NB4 (cell line): Measurements from ENCODE around the gene COL6A2.
"Not testable (repeated sequence)": the region's sequence is repeated elsewhere in the genome, so short reads cannot be mapped to it uniquely, and the experiment has no call there.

Experiments used
- DNase-seq: peaks from one replicate; pipeline ENCODE4 v3.0.0; 2010; ENCODE audit warnings: low read depth
- H3K4me3 ChIP-seq: one replicate; pipeline ENCODE4 v1.5.1; 2011; ENCODE audit warnings: mild to moderate bottlenecking, low read depth, low read length, moderate library complexity
- MYC ChIP-seq: IDR thresholded peaks from 2 replicates; pipeline ENCODE4 v1.6.1; 2011; ENCODE audit warnings: low read depth, low read length
- POLR2A ChIP-seq: IDR thresholded peaks from 2 replicates; pipeline ENCODE4 v1.6.1; 2011; ENCODE audit warnings: mild to moderate bottlenecking; ENCODE audit not compliant: insufficient read length; ENCODE audit errors: extremely low read depth
- TF ChIP-seq, protein P1 (sequence below): IDR thresholded peaks from one replicate; pipeline ENCODE4 v1.5.1; 2012; ENCODE audit warnings: low read depth, low read length
- TF ChIP-seq, protein P2 (sequence below): IDR thresholded peaks from 2 replicates; pipeline ENCODE4 v1.6.1; 2011; ENCODE audit warnings: low read depth, low read length

The COL6A2 gene

DNA sequence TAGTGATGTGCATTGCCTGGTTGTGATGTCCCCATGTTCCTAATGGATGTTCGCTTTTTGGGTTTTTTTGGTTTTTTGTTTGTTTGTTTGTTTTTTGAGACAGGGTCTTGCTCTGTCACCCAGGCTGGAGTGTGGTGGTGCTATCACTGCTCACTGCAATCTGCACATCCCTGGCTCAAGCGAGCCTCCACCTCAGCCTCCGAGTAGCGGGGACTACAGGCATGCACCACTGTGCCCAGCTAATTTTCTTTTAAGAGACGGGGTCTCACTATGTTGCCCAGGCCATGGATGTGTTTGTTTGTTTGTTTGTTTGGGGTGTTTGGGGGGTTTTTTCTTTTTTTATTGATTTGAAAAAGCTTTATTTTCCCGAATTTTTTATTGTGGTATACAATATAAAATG, 2.1 kb downstream of the COL6A2 start:
- TF ChIP-seq, protein P1, sequence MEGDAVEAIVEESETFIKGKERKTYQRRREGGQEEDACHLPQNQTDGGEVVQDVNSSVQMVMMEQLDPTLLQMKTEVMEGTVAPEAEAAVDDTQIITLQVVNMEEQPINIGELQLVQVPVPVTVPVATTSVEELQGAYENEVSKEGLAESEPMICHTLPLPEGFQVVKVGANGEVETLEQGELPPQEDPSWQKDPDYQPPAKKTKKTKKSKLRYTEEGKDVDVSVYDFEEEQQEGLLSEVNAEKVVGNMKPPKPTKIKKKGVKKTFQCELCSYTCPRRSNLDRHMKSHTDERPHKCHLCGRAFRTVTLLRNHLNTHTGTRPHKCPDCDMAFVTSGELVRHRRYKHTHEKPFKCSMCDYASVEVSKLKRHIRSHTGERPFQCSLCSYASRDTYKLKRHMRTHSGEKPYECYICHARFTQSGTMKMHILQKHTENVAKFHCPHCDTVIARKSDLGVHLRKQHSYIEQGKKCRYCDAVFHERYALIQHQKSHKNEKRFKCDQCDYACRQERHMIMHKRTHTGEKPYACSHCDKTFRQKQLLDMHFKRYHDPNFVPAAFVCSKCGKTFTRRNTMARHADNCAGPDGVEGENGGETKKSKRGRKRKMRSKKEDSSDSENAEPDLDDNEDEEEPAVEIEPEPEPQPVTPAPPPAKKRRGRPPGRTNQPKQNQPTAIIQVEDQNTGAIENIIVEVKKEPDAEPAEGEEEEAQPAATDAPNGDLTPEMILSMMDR: no peak
- TF ChIP-seq POLR2A: no peak
- DNase-seq: no peak
- no peak overlapping the region for H3K4me3 ChIP-seq

DNA sequence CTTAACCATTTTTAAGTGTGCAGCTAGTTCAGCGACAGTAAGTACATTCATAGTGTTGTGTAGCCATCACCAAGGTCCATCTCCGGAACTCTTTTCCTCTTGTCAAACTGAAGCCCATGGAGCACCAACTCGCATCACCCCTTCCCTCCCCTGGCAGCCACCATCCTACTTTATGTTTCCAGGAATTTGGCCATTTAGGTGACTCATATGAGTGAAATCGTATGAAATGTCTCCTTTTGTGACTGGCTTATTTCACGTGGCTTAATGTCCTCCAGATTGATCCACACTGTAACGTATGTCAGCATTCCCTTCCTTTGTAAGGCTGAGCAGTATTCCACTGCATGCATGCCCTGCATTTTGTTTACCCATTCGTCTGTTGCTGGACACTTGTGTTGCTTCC, 2.5 kb downstream of the COL6A2 start:
- TF ChIP-seq, protein P1: no peak
- TF ChIP-seq, protein P2, sequence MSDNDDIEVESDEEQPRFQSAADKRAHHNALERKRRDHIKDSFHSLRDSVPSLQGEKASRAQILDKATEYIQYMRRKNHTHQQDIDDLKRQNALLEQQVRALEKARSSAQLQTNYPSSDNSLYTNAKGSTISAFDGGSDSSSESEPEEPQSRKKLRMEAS: no peak
- TF ChIP-seq MYC (no peak), POLR2A (no peak)
- H3K4me3 ChIP-seq: no peak overlapping the region
- DNase-seq: no peak

DNA sequence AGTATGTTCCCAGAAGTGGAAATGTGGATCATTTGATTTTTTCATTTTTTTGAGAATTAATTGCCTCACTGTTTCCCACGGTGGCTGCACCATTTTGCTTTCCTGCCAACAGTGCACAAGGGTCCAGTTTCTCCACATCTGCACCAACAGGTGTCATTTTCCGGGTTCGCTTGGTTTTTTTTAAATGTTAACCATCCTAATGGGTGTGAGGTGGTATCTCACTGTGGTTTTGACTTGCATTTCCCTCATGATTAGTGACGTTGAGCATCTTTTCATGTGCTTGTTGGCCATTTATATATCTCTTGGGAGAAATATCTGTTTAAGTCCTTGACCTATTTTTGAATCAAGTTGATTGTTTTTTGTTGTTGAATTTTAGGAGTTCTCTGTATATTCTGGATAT, 3.0 kb downstream of the COL6A2 start:
- H3K4me3 ChIP-seq: no peak overlapping the region
- DNase-seq: no peak
- TF ChIP-seq, protein P2: no peak
- TF ChIP-seq POLR2A: no peak
- TF ChIP-seq, protein P1: no peak
- no peak for TF ChIP-seq MYC

DNA sequence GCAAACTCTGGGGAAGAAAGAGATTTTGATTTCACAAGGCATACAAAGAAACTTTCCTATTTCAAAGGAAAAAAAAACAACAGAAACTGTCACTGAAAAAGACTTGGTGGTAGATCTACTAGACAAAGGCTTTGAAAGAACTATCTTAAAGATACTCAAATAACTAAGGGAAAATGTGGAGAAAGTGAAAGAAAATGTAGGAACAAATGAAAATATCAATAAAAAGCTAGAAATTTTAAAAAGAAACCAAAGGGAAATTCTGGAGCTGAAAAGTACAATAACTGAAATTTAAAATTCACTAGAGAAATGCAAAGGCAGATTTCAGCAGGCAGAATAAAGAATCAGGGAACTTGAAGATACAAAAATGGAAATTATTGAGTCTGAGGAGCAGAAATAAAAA, 6.2 kb downstream of the COL6A2 start:
- no peak for DNase-seq
- H3K4me3 ChIP-seq: no peak overlapping the region
- no peak for TF ChIP-seq POLR2A

DNA sequence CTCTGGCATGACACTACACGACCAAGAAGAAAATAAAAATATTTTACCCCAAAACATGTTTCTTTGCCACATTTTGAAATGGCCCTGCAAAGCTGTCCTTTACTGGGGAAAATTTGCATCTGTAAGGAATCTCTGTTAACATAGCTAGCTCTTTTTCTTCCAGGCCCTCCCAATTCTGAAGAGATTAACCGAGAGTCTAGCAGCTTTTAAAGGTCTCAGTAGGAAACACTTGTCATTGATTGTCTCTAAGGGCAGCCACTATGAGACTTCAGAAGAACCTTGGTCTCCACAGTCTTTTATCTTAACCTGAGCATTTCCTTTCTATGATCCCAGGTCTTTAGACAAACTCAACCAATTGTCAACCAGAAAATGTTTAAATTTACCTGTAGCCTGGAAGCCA, 9.5 kb downstream of the COL6A2 start:
- H3K4me3 ChIP-seq, DNase-seq: not testable (repeated sequence)

DNA sequence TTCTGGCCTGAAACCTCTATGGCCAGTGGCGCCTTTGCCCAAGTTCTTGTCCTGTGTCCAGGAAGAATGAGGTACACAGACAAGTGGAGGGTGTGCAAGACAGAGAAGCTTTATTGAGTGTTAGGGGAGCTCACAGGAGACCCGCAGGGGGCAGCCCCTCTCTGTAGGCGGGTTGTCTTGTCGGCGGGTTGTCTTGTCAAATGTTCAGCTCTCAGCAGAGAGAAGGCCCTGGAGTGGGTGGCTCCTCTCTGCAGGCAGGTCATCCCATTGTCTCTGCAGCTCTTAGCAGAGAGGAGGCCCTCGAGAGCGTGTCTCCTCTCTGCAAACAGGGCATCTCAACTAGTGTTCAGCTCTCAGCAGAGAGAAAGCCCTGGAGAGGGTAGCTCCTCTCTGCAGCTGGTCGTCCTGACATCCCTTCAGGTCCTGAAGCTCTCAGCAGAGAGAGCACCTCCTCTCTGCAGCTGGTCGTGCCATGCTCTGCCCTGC, 11.0 kb downstream of the COL6A2 start:
- TF ChIP-seq POLR2A (no peak), MYC (no peak)
- TF ChIP-seq, protein P2: no peak
- TF ChIP-seq, protein P1: no peak
- no peak for DNase-seq

DNA sequence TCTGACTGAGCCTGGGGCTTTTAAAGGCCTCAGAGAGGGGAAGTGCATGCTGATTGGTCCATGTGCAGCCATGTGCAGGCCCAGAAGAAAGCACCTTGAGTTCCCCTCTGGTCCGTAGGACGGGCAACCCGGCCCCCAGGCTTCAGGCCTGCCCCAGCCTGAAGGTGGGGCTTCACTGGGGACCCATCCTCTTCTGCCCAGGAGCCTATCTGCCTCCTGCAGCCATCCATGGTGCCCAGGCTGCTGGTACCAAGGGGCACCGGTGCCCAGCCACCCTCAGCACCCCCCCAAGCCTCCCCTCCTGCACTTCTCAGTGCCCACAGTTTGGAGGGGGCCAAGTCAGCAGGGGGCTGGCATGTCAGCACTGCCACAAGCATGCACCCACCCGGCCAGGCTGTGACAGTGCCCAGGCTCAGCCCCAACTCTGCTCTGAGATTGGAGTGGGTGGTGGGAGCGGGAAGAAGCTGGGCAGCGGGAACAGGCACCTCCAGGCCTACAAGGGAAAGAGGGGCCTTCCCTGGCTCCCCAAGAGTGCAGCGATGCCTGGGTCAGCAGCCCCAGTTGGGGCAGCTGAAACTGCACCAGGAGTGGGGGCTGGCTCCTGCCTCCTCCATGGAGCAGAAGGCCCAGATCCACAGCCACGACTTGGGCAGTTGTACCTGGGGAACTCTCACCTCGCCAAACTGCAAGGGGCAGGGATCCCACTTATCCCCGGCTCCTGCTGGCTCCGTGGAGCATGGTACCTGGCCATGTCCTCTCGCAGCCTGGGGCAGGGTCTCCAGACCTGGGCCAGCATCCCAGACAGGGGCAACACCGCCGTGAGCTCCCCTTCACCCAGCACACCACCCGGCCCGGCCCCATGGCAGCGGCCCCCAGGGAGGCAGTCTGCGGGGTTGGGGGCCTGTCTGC, 11.7 kb downstream of the COL6A2 start:
- no peak for DNase-seq
- no peak overlapping the region for H3K4me3 ChIP-seq
- TF ChIP-seq MYC (no peak), POLR2A (no peak)
- TF ChIP-seq, protein P1: no peak
- TF ChIP-seq, protein P2: no peak

More for the DNA sequence above, 11.0 kb downstream of the COL6A2 start:
- no peak overlapping the region for H3K4me3 ChIP-seq
